AG04449 (cell line): Measurements from ENCODE around the gene BTD.

Experiments
- CTCF ChIA-PET: fragments of 350-600 bp; formaldehyde crosslinking; extraction: SDS; loops from one replicate; lab custom pipeline; 2021; ENCODE audit warnings: antibody characterized with exemption; lab: Yijun Ruan, JAX
- POLR2A ChIA-PET: fragments of 400-600, 350-600 bp; formaldehyde crosslinking; extraction: SDS; loops from one replicate; lab custom pipeline; 2020; ENCODE audit warnings: antibody characterized with exemption, inconsistent platforms; lab: Yijun Ruan, JAX
- DNase-seq: peaks from one replicate; pipeline ENCODE4 v3.0.0-alpha.2; 2010; ENCODE audit warnings: low read depth, low spot score
- H3K4me3 ChIP-seq: 2 replicates; pipeline ENCODE4 v1.5.1; 2011; ENCODE audit warnings: low read depth, mild to moderate bottlenecking, control low read depth, low read length
- TF ChIP-seq, protein P1 (sequence below): IDR thresholded peaks from one replicate; pipeline ENCODE4 v1.5.1; 2011; ENCODE audit warnings: mild to moderate bottlenecking, moderate library complexity, low read length, control low read depth, inconsistent platforms; ENCODE audit not compliant: insufficient read depth; ENCODE audit errors: missing control alignments

Gene BTD

DNA sequence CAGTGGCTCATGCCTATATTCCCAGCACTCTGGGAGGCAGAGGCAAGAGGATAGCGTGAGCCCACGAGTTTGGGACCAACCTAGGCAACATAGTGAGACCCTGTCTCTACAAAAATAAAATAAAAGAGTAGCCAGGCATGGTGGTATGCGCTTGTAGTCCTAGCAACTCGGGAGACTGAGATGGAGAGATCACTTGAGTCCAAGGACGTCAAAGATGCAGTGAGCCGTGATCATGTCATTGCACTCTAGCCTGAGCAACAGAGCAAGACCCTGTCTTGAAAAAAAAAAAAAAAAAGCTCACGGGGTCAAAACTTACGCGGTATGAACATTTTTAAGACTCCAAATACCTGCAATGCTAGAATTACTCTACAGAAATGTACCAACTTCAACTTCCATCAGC lies 43.0 kb upstream of the BTD start:
- no peak overlapping the region for H3K4me3 ChIP-seq
- TF ChIP-seq, protein P1, sequence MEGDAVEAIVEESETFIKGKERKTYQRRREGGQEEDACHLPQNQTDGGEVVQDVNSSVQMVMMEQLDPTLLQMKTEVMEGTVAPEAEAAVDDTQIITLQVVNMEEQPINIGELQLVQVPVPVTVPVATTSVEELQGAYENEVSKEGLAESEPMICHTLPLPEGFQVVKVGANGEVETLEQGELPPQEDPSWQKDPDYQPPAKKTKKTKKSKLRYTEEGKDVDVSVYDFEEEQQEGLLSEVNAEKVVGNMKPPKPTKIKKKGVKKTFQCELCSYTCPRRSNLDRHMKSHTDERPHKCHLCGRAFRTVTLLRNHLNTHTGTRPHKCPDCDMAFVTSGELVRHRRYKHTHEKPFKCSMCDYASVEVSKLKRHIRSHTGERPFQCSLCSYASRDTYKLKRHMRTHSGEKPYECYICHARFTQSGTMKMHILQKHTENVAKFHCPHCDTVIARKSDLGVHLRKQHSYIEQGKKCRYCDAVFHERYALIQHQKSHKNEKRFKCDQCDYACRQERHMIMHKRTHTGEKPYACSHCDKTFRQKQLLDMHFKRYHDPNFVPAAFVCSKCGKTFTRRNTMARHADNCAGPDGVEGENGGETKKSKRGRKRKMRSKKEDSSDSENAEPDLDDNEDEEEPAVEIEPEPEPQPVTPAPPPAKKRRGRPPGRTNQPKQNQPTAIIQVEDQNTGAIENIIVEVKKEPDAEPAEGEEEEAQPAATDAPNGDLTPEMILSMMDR: no peak
- POLR2A ChIA-PET: no interaction called here
- CTCF ChIA-PET: interaction anchor here (0.8 to 6.3 kb wide), 13 partner anchors 10 to 450 kb away, joined by 3 to 93 read pairs (median 6); partner anchors contain the start of genes CAPN7 and METTL6
- no peak for DNase-seq

- no peak overlapping the region for H3K4me3 ChIP-seq
- CTCF ChIA-PET: no interaction called here
- DNase-seq: no peak
- POLR2A ChIA-PET: no interaction called here
- TF ChIP-seq, protein P1: no peak
Observed at GRCh38 chr3:15562560-15562959, 39.0 kb upstream of the BTD start.

- POLR2A ChIA-PET: no interaction called here
- no peak for DNase-seq
- H3K4me3 ChIP-seq: no peak overlapping the region
- TF ChIP-seq, protein P1: no peak
- CTCF ChIA-PET: no interaction called here
Observed at GRCh38 chr3:15563190-15563589, 38.4 kb upstream of the BTD start.

DNA sequence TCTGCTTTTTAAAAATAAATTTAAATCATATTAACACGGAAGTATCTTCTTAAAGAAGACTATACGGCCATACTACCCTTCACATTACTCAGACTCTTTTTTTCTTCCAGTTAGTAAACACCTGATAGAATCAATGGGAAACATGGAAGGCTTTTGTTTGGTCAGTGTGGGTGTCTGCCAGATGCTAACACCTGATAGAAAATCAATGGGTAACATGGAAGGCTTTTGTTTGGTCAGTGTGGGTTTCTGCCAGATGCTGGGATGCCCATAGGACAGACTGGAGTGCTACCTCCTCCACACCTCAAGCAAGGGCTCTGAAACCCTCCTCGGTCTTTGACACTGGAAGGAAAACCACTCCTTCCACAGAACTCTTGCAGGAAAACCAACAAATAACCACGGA lies 29.4 kb upstream of the BTD start:
- ChIA-PET CTCF (interaction anchor here (1.5 kb wide), 1 partner anchor 12 kb away, joined by 4 read pairs; no protein-coding TSS in a partner anchor), POLR2A (no interaction called here)
- no peak for DNase-seq
- TF ChIP-seq, protein P1: no peak
- no peak overlapping the region for H3K4me3 ChIP-seq

GRCh38 chr3:15575446-15575845 lies 26.1 kb upstream of the BTD start:
- TF ChIP-seq, protein P1: no peak
- no peak for DNase-seq
- H3K4me3 ChIP-seq: no peak overlapping the region
- POLR2A ChIA-PET: interaction anchor here (0.7 kb wide), 1 partner anchor 458 kb away, joined by 3 read pairs; no protein-coding TSS in a partner anchor
- CTCF ChIA-PET: interaction anchor here (0.9 to 1.5 kb wide), 3 partner anchors 15 to 373 kb away, joined by 3 to 4 read pairs (median 3); no protein-coding TSS in a partner anchor

GRCh38 chr3:15576475-15576874 lies 25.1 kb upstream of the BTD start:
- DNase-seq: no peak
- ChIA-PET CTCF (no interaction called here), POLR2A (no interaction called here)
- TF ChIP-seq, protein P1: no peak
- no peak overlapping the region for H3K4me3 ChIP-seq
